Neural progenitor cell (in vitro differentiated cells): ENCODE measurements around the gene OXLD1.

ENCODE experiments used
- CTCF ChIP-seq: fragments of 200-600 bp; sonication (generic); IDR thresholded peaks from 2 replicates; pipeline ENCODE4 v1.5.1; 2017; ENCODE audit warnings: antibody characterized with exemption, mild to moderate bottlenecking
- EZH2 ChIP-seq: fragments of 200-600 bp; sonication (generic); IDR thresholded peaks from 2 replicates; pipeline ENCODE4 v1.6.1; 2017; ENCODE audit warnings: antibody characterized with exemption, mild to moderate bottlenecking, moderate library complexity
- EZH2phosphoT487 ChIP-seq: fragments of 200-600 bp; sonication (generic); IDR thresholded peaks from 2 replicates; pipeline ENCODE4 v1.6.1; 2017; ENCODE audit warnings: antibody characterized with exemption

DNA sequence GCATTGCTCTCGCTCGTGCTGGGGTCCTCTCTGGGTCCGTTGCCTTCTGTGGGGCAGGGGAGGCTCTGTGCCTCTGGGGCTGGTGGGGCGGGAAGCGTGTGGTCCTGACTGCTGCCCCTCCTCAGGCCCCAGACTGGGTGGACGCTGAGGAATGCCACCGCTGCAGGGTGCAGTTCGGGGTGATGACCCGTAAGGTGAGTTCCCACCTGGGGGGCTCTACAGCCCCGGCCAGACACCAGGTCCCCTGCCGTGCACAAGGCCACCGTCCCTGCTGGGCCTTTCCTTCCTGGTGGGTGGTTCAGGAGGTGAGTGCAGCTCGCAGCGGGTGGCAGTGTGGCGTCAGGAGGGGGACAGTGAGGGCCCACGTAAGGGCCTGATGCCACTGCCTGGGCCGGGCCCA, 24.1 kb upstream of the OXLD1 start:
- TF ChIP-seq CTCF (no peak), EZH2 (no peak), EZH2phosphoT487 (no peak)
